ENCODE results near the gene PPM1N.

DNA sequence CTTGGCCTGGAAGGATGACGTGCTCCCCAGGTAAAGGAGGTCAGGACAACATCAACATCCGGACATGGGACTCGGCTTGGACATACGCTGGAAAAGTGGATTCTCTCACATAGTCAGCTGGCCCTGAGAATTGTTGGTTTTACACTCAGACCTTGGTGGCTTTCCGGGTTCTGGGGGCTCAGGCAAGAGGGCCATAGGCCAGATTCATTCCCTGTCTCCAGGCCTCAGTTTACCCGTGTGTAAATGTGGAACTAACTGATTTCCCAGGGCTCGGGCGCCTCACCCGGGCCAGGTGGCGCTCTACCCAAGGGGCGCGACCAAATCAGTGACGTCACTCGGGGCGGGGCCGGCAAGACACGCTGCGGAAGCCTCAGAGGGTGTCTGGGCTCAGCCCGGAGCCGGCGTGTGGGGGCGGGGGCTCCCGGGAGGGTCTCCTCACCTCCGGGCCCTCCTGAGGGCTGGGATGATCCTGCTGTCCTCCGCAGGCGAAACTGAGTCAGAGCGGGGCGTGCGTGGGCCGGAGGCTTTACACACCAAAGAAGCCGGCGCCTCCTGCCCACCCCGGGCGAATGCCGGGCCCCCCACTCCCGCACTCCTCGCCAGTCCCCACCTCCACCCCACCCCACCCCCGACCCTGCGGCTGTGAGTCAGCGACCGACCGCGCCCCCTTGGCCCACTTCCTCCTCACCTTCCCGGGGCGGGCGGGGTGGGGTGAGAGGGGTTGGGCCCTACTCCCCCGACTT lies 8.2 kb downstream of the PPM1N start:
- TF ChIP-seq, protein P1, sequence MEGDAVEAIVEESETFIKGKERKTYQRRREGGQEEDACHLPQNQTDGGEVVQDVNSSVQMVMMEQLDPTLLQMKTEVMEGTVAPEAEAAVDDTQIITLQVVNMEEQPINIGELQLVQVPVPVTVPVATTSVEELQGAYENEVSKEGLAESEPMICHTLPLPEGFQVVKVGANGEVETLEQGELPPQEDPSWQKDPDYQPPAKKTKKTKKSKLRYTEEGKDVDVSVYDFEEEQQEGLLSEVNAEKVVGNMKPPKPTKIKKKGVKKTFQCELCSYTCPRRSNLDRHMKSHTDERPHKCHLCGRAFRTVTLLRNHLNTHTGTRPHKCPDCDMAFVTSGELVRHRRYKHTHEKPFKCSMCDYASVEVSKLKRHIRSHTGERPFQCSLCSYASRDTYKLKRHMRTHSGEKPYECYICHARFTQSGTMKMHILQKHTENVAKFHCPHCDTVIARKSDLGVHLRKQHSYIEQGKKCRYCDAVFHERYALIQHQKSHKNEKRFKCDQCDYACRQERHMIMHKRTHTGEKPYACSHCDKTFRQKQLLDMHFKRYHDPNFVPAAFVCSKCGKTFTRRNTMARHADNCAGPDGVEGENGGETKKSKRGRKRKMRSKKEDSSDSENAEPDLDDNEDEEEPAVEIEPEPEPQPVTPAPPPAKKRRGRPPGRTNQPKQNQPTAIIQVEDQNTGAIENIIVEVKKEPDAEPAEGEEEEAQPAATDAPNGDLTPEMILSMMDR (IDR thresholded peaks at IDR 0.05; ENCODE audit: insufficient read depth, low read length): peak; percentile 34
- TF ChIP-seq GABPA (IDR thresholded peaks at IDR 0.05; ENCODE audit: low read depth) (no peak), POLR2AphosphoS5 (IDR thresholded peaks at IDR 0.05; ENCODE audit: low read depth) (no peak), SPI1 (IDR thresholded peaks at IDR 0.05; ENCODE audit: borderline replicate concordance, low read depth) (peak; percentile 59; the same call in 1 of the 2 replicates)
